ENCODE measurements around the gene AFAP1.

DNA sequence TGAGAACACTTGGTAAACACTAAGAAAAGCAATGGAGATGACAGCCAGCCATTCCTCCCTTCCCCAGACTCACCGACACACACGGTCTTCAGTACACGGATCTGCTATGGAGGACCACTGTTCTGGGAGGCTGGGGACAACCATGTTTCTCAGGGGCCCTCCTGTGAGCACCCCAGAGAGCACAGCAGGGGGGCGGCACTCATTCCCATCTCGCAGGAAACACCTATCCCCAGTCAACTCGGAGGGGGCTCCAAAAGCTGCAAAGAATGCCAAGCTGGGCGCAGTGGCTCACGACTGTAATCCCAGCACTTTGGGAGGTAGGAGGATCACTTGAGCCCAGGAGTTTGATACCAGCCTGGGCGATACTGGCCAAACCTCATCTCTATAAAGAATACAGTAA lies 172.1 kb downstream of the AFAP1 start:
- TF ChIP-seq CTCF (IDR thresholded peaks at IDR 0.05) = no peak
- TF ChIP-seq POLR2A (IDR thresholded peaks at IDR 0.05) = no peak

Data from Peyer's patch (tissue), 4 donors.